Ovary (tissue), 9 donors: Measurements from ENCODE around the gene PFAS. TPM values are rescaled to one million over a fixed set of nuclear protein-coding genes. Genes with fewer than 3 reads are reported as not detected.
A peak's percentile ranks its signal among the peaks of the same experiment; 100 is the strongest.

Experiments
- DNase-seq, 5 donors: peaks; one replicate each; pipeline ENCODE4 v3.0.0-alpha.2; 2019 to 2020
- H3K27ac ChIP-seq, 2 donors: fragments of 200-600 bp; one replicate each; pipeline versions ENCODE4 v1.5.1 to v1.8.0; 2019 to 2022
- H3K27me3 ChIP-seq: fragments of 200-600 bp; one replicate; pipeline ENCODE4 v1.8.0; 2022
- H3K36me3 ChIP-seq: fragments of 200-600 bp; sonication (generic); one replicate; pipeline ENCODE4 v1.5.1; 2019
- H3K4me1 ChIP-seq: one replicate; pipeline ENCODE4 v1.8.1; 2013; ENCODE audit warnings: mild to moderate bottlenecking, moderate library complexity; ENCODE audit not compliant: insufficient read depth
- H3K4me3 ChIP-seq: fragments of 200-600 bp; sonication (generic); one replicate; pipeline ENCODE4 v1.5.1; 2017
- H3K9me3 ChIP-seq, 2 donors: fragments of 200-600 bp in 1 of 2; sonication (generic) in 1 of 2; one replicate each; pipeline versions ENCODE4 v1.5.1 to v1.8.1; 2013 to 2019; ENCODE audit warnings: mild to moderate bottlenecking in 1 of 2, moderate library complexity in 1 of 2
- CTCF ChIP-seq, 3 donors: fragments of 450-650 bp in 2 of 3; fragments of 200-600 bp in 1 of 3; IDR thresholded peaks; one replicate each; pipeline versions ENCODE4 v1.5.1 to v1.8.0; 2016 to 2022; ENCODE audit warnings: antibody characterized with exemption in 3 of 3, mild to moderate bottlenecking in 1 of 3
- EP300 ChIP-seq: sonication (generic); formaldehyde crosslinking; IDR thresholded peaks from one replicate; pipeline ENCODE4 v1.6.1; 2017; ENCODE audit warnings: antibody characterized with exemption
- POLR2A ChIP-seq: fragments of 450-650 bp; IDR thresholded peaks from one replicate; pipeline ENCODE4 v1.6.1; 2017; ENCODE audit warnings: antibody characterized with exemption, mild to moderate bottlenecking, moderate library complexity
- WGBS, 3 donors: extraction: QIAGEN DNeasy Blood & Tissue Kit in 1 of 3; methylation state at CpG; one replicate each; pipeline versions ENCODE4 v1.1.5 to v1.1.7; 2013 to 2017; 5-methylcytosine and 5-hydroxymethylcytosine counted together
- intact Hi-C, 4 donors: fragments of 100-400 bp; cut with DNase I; formaldehyde crosslinking; loops; one replicate each; pipeline versions ENCODE4 v1.11.0 to v1.15.1; 2022 to 2023
- polyA plus RNA-seq, 2 donors: library from polyadenylated mRNA; stranded (reverse); fragments of 200-250 nt in 1 of 2; fragments of 350-450 nt in 1 of 2; fragmentation: Illumina TruSeq in 1 of 2; extraction: RNeasy Lipid Tissue Mini Kit (QIAGEN cat#74804) in 1 of 2; gene quantifications; one replicate each; pipeline ENCODE4 v1.2.3, GENCODE V29; 2013 to 2014
- total RNA-seq, 7 donors: library from RNA; depleted of rRNA in 2 of 7; stranded (reverse); fragments of >200 nt in 2 of 7; fragmentation: NEBNext Ultra II Directional in 3 of 7; extraction: Animal tissue kit (Norgen Biotek cat#: 25700) in 3 of 7; gene quantifications; one replicate each; pipeline versions ENCODE4 v1.1.0 to v1.2.4, GENCODE V29; 2016 to 2023
- donor health status: DM: no; HTN: no; CAD: no; lungs with moderate emphysema.
- donor health status: DM: no; HTN: no; CAD: no.
- donor health status: Bipolar disorder and iron deficiency.
- donor health status: DM: yes; HTN: yes; CAD: no.
- donor health status: DM: no; HTN: no; CAD: no.
- donor health status: DM: yes; HTN: yes; CAD: no.

The PFAS gene
- total and polyA plus RNA-seq, 9 donors: 6.6 to 69.9 (median 27.8) TPM

- no peak for TF ChIP-seq POLR2A
- no peak for TF ChIP-seq EP300
- TF ChIP-seq CTCF (IDR thresholded peaks at IDR 0.05): no peak
- DNase-seq: peak; percentile 70 to 77 (median 72)
- intact Hi-C loops: loop anchor here (2.0 to 10.0 kb wide), 6 partner anchors 25 to 103 kb away; partner anchors contain the start of genes HES7 (in 2 of the 4), CTC1 (in 1 of the 4) and PFAS (in 1 of the 4)
- 4 to 5% (median 4%) methylated on average over 27 of the region's 27 CpGs for WGBS, 3 donors
- H3K9me3 ChIP-seq: no peaks in the 10 kb centered on the region
- no peaks in the 10 kb centered on the region for H3K27me3 ChIP-seq
- no peaks in the 10 kb centered on the region for H3K36me3 ChIP-seq
- peak overlapping the region; percentile 96 for H3K27ac ChIP-seq
- H3K4me1 ChIP-seq: peaks cover 6% of the 10 kb centered on the region
- peak overlapping the region; percentile 69 for H3K4me3 ChIP-seq
Observed at GRCh38 chr17:8223356-8224126, 25.5 kb upstream of the PFAS start.

- intact Hi-C loops: loop anchor here in 3 of 4 donors (5.0 to 10.0 kb wide), 3 partner anchors 38 to 103 kb away; partner anchors contain the start of gene HES7 (in 2 of the 3)
- 84 to 85% (median 85%) methylated on average over 26 of the region's 26 CpGs for WGBS, 3 donors
- Histone ChIP-seq H3K27ac (no peak overlapping the region), H3K36me3 (no peaks in the 10 kb centered on the region), H3K9me3 (no peaks in the 10 kb centered on the region), H3K4me3 (no peak overlapping the region), H3K27me3 (no peaks in the 10 kb centered on the region), H3K4me1 (peaks cover 6% of the 10 kb centered on the region)
- no peak for DNase-seq
- no peak for TF ChIP-seq POLR2A
- TF ChIP-seq CTCF (IDR thresholded peaks at IDR 0.05): no peak
- no peak for TF ChIP-seq EP300
Observed at GRCh38 chr17:8224891-8225812, 23.9 kb upstream of the PFAS start.

- 28 to 33% (median 33%) methylated on average over 20 of the region's 20 CpGs for WGBS, 3 donors
- Histone ChIP-seq H3K4me1 (peaks cover 6% of the 10 kb centered on the region), H3K9me3 (no peaks in the 10 kb centered on the region), H3K27me3 (no peaks in the 10 kb centered on the region), H3K4me3 (no peak overlapping the region), H3K36me3 (no peaks in the 10 kb centered on the region), H3K27ac (peak overlapping the region; percentile 58 to 72)
- peak in 3 of 5 donors; percentile 48 to 68 (median 55) for DNase-seq
- TF ChIP-seq CTCF (IDR thresholded peaks at IDR 0.05): no peak
- intact Hi-C loops: loop anchor here in 1 of 4 donors (10.0 kb wide), 1 partner anchor 101 kb away; the partner anchor contains the start of gene HES7
Observed at GRCh38 chr17:8225813-8226535, 23.1 kb upstream of the PFAS start.
